K562 treated with DMSO at 1 percent for 4 hours (cell line): ENCODE results near the gene CAV2. TPM values are rescaled to one million over a fixed set of nuclear protein-coding genes. Genes with fewer than 3 reads are reported as not detected.

Experiments
- total RNA-seq: library from RNA; unstranded; fragments of 300-600 nt; gene quantifications from 2 replicates; pipeline ENCODE4 v1.2.3, GENCODE V29; 2022; ENCODE audit not compliant: insufficient read depth

The CAV2 gene
- total RNA-seq, result 10.3 and 15.6 TPM in 2 replicates

GRCh38 chr7:116499168-116500077, at the start of gene CAV2:
Gene CAV2 (plus strand): TSS chr7:116499738. CDS start chr7:116499782, 44 bp downstream.

GRCh38 chr7:116524609-116525297, 25.2 kb downstream of the CAV2 start, which contains the start of gene CAV1:
Gene CAV1 (plus strand): TSS chr7:116525036. CDS start chr7:116525063, 27 bp downstream.

Other genes with a start within 250 kb of the CAV2 start
- gene CAV1, start 25.3 kb downstream of the CAV2 start, total RNA-seq, result not detected in 2 replicates
- 1.7 and 2.4 TPM in 2 replicates for gene MET, start 172.5 kb downstream of the CAV2 start, total RNA-seq